Myocyte (in vitro differentiated cells): Measurements from ENCODE around the gene PCLAF. TPM values are rescaled to one million over a fixed set of nuclear protein-coding genes. Genes with fewer than 3 reads are reported as not detected.
"Not testable (repeated sequence)": the region's sequence is repeated elsewhere in the genome, so short reads cannot be mapped to it uniquely, and the experiment has no call there.

Experiments used
- DNase-seq: peaks from one replicate; pipeline ENCODE4 v3.0.0-alpha.2; 2012; ENCODE audit warnings: low read depth
- polyA plus RNA-seq: library from polyadenylated mRNA; unstranded; fragments of >200 nt; gene quantifications from one replicate; pipeline ENCODE4 v1.2.1, GENCODE V29; 2012; ENCODE audit warnings: missing spikeins
- total RNA-seq: library from RNA; depleted of rRNA; stranded (reverse); fragments of >200 nt; gene quantifications from 2 replicates; pipeline ENCODE4 v1.2.3, GENCODE V29; 2014

PCLAF gene, protein sequence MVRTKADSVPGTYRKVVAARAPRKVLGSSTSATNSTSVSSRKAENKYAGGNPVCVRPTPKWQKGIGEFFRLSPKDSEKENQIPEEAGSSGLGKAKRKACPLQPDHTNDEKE
- 2.7 and 4.9 TPM in 2 replicates for total RNA-seq
- polyA plus RNA-seq: 0.77 TPM

DNA sequence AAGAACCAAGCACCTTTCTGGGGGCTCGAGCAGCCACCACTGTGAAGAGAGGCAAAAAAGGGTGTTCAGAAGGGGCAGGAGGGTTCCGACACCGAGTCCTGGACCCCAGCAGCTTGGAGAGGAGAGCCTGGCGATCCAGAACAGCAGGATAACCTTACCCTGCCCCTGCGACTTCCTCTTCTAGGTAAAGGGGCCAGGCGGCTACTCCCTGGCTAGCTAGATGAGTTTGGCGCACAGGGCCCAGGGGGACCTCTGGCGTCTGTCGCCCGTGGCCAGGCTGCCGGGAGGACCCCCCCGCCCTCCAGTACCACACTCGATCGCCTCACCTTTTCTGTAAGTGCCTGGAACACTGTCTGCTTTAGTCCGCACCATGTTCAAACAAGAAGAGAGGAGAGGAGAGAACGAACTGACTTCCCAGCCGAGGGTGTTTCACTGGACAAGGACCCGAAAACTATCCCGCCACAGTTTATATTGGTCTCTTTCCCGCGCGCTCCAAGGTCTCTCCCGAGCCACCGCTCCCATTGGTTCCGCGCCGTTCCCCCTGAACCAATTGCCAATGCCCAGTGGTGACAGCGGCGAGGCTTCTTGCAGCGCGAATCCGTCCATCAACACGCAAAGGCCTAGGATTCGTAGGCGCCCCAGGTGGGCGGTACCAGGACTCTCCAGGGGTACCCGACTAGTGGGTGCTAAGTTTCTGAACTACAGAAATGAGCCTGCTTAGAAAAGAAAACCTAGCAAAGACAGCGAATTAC lies at the start of gene PCLAF:
Gene PCLAF, minus strand, starts transcription at position 442 of the 752 bp plus-strand sequence. Its CDS starts 70 bp downstream, at position 372.
- DNase-seq: peak; percentile 99

DNA sequence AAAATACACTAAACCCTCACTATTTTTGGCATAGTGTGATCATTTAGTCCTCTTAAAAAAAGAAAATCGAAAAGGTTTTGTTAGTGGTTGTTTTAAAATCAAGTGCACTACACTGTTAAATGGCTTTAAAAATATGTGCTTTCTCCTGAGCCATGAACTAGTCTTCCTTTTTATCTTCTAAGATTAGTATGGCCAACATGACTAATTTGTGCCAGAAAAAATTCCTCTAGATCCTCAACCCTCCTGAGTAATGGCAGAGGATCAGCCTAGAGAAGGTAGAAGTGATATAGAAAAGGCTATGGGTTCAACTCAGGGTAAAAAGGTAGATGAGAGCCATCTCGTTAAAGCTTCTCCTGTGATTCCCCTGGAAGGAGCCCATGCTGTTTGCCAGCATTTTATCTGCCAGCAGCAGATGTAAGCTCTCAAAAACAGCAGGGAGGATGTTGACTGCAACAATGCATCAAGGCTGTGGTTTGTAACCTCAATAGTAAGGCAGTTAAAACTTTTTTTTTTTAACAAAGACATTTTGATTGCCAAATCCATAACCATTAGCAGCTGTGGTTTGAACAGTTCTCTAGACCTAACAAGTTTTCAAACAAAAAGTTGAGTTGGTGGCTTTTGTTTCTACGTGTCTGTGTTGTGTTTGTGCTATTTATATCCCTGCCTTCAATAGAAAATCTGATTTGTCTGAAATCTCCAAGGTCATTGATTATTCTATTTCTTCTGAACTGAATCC lies 48.9 kb upstream of the PCLAF start:
- peak; percentile 78 for DNase-seq

DNA sequence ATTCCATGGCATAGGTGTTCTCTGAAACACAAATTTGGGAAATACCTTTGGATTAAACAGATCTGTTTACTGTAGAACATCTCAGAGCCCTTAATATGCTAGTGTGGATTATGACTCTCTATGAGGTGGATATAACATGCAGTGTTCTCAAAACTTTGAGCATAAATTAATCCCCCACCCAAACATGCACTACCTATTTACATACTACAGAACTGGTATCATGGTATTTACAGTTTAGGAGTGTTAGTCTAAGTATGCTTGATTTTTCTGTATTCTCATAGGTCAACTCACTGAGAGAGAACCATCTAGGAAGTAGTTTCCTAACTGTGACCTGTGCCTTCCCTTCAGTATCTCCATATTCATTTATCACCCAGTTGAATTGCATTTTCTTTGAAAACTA lies 48.2 kb upstream of the PCLAF start:
- no peak for DNase-seq

DNA sequence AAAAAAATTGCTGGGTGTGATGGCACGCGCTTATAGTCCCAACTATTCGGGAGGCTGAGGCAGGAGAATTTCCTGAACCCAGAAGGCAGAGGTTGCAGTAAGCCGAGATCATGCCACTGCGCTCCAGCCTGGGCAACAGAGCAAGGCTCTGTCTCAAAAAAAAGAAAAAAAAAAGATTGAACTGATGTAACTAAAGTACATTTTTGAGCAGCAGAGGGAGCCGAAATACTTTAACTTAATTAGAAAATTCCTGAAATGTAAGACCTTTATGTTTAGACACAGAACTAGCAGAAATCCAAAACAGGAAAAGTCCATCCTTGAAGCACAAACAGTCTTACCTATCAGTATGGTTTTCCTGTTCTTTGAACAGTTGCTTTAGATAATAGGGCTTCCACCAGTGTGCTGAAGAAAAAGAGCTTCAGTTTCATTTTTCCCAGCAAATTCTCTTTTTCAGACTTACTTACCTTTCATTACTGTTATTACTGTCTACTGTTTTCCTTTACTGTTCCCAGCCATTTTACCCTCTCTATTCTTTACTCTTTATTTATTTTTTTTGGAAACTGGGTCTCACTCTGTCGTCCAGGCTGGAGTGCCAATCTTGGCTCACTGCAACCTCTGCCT lies 45.7 kb upstream of the PCLAF start:
- DNase-seq: peak; percentile 22

DNA sequence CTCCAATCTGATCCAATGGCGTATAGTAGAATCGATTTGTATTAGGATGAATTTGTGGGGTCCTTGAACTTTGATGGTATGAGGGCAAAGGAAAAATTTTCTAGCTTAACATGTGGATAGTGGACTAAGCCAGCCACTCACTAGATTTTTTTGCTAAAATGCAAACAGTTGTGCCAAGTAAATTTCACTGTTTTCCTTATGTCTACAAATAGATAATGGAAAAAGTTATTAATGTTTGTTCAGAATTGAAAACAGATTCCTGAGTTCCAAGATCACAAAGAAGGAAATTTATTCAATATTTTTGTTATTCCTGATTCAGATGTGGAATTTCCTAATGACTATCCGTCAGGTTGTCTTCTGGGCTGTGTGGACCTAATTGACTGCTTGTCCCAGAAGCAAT lies 44.0 kb upstream of the PCLAF start:
- DNase-seq: no peak

DNA sequence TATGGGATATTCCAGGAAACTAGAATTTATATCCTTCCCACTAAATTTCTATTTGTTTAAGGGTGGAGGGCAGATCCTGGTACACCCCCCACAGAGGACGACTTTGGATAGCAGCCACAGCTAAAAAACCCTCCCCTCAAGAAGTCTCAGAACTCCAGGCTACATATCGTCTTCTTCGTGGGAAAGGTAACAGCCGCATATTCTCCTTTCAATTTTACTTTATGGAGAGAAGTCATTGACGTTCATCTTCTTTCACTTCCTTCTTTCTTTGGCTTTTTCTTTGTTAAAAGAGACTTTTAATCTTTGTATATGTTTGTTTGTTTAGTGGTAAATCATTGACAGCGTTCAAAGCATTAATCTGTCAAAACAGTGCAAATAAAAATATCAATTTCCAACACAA lies 42.7 kb upstream of the PCLAF start:
- no peak for DNase-seq

DNA sequence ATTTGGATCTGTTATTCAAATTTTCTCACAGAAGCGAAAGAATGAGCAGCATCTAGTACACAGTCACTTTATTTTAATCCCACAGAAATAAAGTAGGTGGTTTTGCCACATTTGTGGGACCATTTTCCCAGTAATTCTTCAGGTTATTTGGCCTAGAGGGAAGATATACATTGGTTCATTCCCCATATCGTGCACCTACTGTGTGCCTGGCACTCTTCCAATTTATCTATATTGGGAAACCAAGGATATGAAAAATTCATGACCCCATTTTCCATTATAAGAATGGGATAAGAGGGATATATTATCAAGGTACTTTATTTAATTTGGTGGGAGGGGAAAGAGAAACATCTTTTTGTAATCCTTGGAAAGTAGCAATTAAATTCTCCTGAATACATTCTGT lies 41.5 kb upstream of the PCLAF start:
- no peak for DNase-seq

DNA sequence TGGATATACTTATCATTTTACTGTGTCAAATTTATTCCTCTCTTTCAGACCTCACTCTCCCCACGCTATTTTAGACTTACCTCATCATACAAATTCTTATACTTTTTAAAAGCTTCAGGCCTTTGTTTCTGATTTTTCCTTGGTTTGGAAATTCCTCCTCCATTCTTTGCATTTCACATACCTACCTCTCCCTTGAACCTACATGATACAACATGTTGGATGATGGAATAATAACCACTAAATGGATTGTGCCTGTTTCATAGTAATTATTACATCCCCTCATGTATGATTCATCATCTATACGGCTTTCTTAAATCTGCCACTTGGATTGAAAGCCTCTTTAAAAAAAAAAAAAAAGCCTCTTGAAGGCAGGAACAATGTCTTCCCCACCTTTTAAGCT lies 31.0 kb upstream of the PCLAF start:
- DNase-seq: no peak

DNA sequence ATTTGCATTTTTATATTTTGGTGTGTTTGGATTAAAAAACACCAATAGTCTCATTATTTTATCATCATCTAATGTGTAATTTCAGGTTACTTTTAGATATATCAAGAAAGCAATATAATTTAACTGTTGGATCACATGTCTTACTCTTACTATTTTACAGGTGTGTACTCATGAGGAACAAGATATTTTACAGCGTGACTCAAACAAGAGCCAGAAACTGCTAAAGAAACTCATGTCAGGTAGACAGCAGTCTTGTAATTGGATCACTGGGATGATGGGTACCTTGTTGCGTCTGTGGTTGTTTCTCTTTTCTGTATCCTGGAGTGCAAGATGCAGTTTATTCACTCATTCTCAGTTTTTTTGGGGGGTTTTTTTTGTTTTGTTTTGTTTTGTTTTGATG lies 19.3 kb upstream of the PCLAF start:
- DNase-seq: no peak

DNA sequence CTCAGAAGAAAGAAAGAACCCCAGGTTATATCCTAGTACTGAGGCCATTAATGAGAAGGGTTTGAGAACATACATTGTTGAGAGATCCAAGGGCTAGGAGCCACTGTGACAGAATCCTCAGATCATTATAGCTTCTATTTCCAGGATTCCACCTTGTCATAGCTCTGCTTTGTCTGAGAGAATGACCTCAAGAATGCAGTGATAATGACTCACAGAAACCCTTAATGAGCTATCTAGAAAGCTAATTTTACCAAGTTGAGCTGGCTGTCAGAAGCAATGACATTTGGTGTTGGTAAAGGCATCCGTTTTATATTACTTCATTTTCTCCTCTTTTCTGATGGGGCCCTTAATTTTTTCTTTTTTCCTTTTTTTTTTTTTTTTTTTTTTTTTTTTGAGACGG lies 17.3 kb upstream of the PCLAF start:
- DNase-seq: peak; percentile 72

DNA sequence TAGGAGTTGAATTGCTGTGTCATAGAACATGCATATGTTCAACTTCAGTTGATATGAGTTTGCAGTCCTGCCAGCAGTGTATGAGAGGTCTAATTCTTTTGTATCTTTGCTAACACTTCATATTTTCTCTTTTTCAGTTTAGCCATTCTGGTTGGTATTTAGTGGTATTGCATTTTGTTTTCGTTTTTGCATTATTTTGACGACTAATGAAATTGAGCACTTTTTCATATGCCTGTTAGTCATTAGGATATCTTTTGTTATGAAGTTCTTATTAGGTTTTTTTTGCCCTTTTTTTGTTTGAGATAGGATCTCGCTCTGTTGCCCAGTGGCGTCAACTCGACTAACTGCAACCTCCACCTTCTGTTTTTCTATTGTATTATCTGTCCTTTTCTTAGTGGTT lies 15.5 kb upstream of the PCLAF start:
- no peak for DNase-seq

DNA sequence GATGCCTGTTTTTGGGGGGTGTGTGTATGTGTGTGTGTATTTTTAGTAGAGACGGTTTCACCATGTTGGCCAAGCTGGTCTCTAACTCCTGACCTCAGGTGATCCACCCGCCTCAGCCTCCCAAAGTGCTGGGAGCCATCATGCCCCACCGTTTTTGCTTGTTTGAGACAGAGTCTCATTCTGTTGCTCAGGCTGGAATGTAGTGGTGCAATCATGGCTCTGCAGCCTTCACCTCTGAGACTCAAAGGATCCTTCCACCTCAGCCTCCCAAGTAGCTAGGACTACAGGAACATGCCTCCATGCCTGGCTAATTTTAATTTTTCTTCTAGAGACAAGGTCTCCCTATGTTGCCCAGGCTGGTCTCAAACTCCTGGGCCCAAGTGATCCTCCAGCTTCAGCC lies 11.2 kb upstream of the PCLAF start:
- not testable (repeated sequence) for DNase-seq

DNA sequence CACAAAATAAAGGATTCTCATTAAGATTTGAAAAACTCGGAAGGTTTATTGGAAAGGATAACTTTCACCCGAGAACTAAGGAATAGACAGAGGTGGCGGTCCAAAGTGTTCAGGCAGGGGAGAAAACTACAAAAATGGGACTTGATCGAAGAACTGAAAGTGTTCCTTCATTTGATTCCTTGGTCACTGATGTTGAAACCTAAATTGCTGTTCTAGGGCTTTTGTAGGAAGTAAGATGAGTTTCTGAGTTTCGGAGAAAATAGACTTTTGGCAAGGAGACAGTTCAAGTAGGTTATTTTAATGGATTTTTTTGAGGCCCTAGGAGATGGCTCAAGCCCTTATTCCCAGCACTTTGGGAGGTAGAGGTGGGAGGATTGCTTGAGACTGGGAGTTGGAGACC lies 7.8 kb upstream of the PCLAF start:
- DNase-seq: no peak

DNA sequence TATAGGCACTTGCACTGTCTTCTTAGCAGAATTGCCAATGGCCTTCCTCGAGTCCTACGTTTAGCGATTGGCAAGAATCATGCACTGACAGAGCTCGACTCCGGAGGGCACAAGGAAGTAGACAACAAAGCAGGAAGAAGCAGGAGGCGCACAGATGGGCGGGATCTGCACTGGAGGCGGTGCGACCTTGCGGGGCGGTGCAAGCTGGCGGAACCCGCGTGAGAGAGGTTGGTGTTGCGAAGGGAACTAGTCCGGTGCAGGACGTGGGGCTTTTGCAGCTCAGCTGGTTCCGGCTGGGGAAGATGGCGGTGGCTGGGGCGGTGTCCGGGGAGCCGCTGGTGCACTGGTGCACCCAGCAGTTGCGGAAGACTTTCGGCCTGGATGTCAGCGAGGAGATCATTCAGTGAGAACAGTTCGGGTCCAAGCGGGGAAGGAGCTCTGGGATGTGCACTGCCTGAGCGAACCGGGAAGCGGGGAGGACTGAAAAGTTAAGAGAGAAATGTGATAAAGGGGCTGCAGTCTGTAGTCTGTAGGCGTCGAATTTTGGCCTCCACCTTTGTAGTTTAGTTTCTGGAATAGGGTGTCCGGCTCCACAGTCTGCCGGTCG lies 6.4 kb upstream of the PCLAF start, which contains the start of gene TRIP4:
Gene TRIP4, plus strand, starts transcription at position 275 of the 607 bp plus-strand sequence. Its CDS starts 28 bp downstream, at position 303.
- DNase-seq: peak; percentile 96

DNA sequence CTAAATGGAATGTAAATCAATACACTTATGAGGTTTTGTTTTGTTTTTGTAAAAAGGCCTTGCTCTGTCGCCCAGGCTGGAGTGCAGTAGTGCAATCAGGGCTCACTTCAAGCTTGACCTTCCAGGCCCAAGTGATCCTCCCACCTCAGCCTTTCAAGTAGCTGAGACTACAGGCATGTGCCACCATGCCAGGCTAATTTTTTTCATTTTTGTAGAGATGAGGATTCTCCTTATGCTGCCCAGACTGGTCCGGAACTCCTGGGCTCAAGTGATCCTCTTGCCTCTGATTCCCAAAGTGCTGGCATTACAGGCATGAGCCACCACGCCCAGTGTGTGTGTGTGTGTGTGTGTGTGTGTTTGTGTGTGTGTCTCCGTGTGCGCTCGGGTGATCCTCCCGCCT lies 5.0 kb upstream of the PCLAF start:
- DNase-seq: no peak

DNA sequence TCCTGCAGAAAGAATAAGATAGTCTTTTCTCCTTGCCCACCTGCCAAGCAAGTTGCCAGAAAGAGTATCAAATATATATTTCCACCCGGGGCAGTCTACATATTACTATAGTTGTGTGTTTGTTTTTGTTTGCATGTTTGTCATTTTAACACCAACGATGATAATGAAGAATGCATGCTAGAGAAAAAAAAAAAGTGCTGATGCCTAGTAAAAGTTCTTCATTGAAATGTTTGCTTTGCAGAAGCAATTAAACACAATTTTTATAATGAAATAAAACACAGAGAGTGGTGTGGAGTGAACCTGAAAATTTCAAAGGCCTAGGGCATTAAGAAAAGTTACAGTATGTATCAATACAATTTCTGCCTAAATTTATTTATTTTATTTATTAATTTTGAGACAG lies 2.5 kb upstream of the PCLAF start:
- DNase-seq: no peak

DNA sequence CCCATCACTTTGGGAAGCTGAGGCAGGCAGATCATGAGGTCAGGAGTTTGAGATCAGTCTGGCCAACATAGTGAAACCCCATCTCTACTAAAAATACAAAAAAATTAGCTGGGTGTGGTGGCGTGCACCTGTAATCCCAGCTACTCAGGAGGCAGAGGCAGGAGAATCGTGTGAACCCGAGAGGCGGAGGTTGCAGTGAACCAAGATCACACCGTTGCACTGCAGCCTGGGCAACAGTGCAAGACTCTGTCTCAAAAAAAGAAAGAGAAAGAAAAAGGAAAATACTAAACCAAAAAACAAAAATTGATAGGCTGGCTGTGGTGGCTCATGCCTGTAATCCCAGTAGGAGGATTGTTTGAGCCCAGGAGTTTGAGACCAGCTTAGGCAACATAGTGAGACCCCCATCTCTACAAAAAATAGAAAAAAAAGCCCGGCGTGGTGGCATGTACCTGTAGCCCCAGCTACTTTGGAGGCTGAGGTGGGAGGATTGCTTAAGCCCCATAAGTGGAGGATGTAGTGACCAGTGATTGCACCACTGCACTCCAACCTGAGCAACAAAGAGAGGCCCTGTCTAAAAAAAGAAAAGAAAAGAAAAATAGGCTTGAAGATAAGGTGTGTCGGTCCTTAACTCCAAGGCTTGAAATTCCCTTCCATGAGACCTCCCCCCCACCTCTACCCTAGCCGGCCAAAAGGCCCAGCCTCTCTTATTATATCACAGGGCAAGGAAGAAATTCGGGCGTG lies 941 bp downstream of the PCLAF start:
- DNase-seq: not testable (repeated sequence)

DNA sequence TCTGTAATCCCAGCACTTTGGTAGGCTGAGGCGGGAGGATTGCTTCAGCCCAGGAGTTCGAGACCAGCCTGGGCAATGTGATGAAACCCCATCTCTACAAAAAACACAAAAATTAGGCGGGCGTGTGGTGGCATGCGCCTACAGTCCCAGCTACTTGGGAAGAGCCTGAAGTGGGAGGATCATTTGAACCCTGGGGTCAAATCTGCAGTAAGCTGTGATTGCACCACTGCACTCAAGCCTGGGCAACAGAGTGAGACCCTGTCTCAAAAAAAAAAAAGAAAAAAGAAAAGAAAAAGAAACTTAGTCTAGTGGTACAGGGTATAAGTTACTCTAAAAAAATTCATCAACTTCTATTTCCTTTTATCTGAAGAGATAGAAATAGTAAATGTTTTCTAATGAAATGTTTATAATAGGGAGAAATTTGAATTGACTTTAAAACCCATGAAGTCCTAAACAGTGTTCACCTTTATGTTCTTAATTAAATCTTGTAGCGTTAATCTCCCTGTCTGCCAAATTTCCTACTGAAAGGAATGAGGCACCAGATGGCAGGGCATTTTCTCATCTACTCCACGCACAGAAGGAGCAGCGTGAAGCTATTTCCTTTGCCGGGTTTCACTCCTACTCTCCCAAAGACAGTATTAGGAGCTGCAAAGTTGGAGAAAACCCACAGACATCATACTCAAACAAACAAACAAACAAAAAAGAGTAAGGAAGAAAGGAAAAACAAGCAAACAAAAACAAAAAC lies 1.9 kb downstream of the PCLAF start:
- peak; percentile 42 for DNase-seq

DNA sequence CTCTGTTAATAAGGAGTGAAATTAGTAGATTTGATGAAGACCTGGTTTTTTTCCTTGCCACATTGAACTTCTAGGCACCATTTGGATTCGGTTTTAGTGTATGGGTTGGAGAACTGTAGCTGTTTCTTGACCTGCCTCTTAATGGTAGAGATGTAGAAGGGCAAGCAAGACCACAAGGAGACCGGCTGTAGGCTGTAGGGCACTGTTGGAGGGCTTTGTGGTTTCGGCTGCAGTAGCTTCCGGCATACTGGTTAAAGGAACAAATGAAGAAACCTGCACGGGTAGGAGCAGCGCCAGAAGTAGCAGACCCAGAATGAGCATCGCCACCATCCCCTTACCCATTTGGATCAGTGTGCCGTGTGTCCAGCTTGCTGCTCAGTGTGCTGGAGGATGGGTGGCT lies 7.9 kb downstream of the PCLAF start:
- no peak for DNase-seq

DNA sequence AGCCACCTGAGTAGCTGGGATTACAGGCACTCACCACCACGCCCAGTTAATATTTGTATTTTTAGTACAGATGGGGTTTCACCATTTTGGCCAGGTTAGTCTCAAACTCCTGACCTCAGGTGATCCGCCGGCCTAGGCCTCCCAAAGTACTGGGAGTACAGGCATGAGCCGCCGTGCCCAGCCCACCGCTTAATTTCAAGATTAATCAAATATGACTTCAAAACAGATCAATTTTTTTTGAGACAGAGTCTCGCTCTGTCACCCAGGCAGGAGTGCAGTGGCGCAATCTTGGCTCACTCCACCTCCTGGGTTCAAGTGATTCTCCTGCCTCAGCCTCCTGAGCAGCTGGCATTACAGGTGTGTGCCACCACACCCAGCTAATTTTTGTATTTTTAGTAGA lies 9.9 kb downstream of the PCLAF start:
- DNase-seq: not testable (repeated sequence)
